Memory B cell (primary cell): ENCODE data around the gene FMN1.
"Not testable (repeated sequence)": the region's sequence is repeated elsewhere in the genome, so short reads cannot be mapped to it uniquely, and the experiment has no call there.

Source experiments
- ATAC-seq: fragments of 150-1000 bp; cut with Tn5 transposase; 2 replicates; pipeline ENCODE4 v1.10.0; 2021; ENCODE audit warnings: low read depth, mild to moderate bottlenecking, moderate library complexity
- DNase-seq, 2 donors: peaks; one replicate each; pipeline ENCODE4 v3.0.0; 2022; ENCODE audit warnings: low spot score in 2 of 2
- H3K27ac Mint-ChIP-seq: one replicate; pipeline ENCODE4 v1.8.0; 2022; ENCODE audit warnings: mild to moderate bottlenecking, moderate library complexity, mixed read lengths
- H3K27me3 Mint-ChIP-seq: one replicate; pipeline ENCODE4 v1.8.0; 2022; ENCODE audit warnings: mixed read lengths
- H3K36me3 Mint-ChIP-seq: one replicate; pipeline ENCODE4 v1.8.0; 2022; ENCODE audit warnings: mild to moderate bottlenecking, mixed read lengths
- H3K4me1 Mint-ChIP-seq: one replicate; pipeline ENCODE4 v1.8.0; 2022; ENCODE audit warnings: mixed read lengths
- H3K4me3 Mint-ChIP-seq: one replicate; pipeline ENCODE4 v1.8.0; 2022; ENCODE audit warnings: mild to moderate bottlenecking, moderate library complexity, mixed read lengths
- H3K9me3 Mint-ChIP-seq: one replicate; pipeline ENCODE4 v1.8.0; 2022; ENCODE audit warnings: mixed read lengths

FMN1 gene

GRCh38 chr15:33091983-33092693 lies 102.4 kb downstream of the FMN1 start:
- no peaks in the 10 kb centered on the region for H3K4me1 Mint-ChIP-seq
- H3K27ac Mint-ChIP-seq, result no peak overlapping the region
- H3K36me3 Mint-ChIP-seq, result no peaks in the 10 kb centered on the region
- DNase-seq (no peak), ATAC-seq (no peak)
- H3K27me3 Mint-ChIP-seq, result no peaks in the 10 kb centered on the region
- H3K4me3 Mint-ChIP-seq, result no peak overlapping the region
- no peaks in the 10 kb centered on the region for H3K9me3 Mint-ChIP-seq

DNA sequence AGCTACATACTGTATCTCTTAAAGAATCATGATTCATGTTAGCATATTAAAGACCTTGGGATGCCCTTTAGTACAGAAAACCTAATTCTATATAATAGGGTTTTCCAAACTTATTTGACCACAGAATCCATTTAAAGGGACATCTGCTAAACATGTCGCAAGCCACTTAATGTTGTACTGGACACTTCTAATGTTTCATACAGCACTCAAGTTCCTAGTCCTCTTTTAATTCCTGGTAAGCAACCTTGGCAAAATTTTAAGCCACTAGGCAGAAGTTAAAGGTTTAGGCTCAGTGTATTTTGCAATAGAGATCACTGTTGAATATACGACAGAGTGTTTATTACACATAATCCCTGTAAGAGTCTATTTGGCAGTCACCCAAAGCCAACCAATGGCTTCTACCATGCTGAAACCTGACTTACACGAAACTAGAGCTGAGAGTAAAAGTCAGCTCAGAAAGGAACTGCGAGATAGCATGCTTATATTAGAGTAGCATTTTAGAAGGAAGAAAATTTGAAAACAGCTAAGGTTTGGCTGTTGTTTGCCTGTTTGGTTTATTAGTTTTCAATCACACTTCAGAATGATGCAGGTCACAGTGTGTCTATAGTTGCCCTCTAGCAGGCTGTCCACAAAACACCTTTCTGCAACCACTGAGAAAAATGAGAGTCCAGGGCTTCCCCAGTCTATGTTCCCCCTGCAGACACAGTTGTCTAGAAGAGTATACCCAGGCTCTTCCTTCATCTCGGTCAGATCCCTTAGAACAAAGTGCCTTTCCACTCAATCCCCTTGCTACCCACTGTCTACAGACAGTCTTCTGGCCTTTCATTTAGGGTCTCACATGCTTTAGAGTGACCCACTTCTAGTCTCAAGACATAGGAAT lies 104.4 kb downstream of the FMN1 start:
- Mint-ChIP-seq H3K27ac (no peak overlapping the region), H3K36me3 (no peaks in the 10 kb centered on the region), H3K4me3 (no peak overlapping the region), H3K27me3 (peaks cover 2% of the 10 kb centered on the region), H3K9me3 (no peaks in the 10 kb centered on the region), H3K4me1 (no peaks in the 10 kb centered on the region)
- DNase-seq (no peak), ATAC-seq (no peak)

DNA sequence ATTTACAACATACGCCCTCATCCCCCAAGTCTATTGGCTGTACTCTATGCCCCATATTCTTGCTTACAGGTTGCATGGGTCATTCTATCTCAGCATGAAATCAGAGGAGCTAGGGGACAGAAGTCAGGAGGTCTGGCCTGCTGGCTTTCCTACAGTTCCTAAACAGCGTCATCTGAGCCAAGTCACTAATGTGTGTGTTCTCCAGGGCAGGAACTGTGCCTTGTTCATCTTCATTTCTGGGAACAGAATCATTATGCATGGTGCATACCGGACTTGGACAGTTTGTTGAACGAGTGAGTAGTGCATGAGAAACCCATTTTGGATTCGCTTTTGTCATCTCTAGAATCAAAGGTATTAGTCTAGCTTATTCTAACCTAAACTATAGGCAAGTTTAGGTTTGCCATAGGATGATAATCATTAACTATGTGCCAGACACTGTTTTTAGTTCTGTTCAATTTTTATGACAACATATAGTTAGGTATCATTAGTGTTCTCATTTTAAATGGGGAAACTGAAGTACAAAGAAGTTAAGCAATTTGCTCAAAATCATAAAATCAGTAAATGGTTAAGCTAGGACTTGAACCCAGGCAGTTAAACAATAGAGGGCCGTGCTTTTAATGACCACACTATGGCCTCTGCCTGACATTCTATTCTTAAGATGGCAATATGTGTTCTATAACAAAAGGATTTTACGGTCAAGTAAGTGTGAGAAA lies 105.2 kb downstream of the FMN1 start:
- Mint-ChIP-seq H3K27ac (no peak overlapping the region), H3K4me1 (no peaks in the 10 kb centered on the region), H3K36me3 (no peaks in the 10 kb centered on the region), H3K4me3 (no peak overlapping the region), H3K9me3 (no peaks in the 10 kb centered on the region), H3K27me3 (peaks cover 2% of the 10 kb centered on the region)
- ATAC-seq (no peak), DNase-seq (no peak)

DNA sequence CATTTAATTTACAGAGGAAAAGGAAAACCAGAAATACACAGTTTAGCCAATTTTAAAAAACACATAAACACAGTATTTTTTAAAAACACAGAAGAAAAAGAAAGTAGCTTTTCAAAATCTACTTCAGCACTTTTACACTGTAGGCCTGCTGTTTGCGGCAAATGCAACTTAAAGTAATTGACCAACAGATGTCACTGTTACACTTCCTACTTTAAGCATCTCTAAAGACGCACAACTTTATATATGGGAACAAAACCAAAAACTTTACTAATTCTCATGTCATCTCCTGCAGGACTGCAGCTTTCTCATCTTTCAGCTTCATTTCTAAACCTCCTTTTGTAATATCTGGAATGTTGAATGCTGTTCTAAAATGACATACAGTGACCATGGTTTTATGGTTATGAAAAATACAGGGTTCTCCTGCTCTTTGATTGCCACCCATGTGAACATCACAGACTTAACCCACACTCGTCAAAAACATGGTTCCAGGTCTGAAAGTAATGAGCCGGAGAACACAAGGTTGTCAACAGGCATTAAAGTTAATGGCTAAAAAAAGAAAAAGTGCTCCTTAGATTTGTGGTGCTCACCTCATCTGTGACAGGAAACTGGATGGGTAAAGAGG lies 107.9 kb downstream of the FMN1 start:
- DNase-seq (no peak), ATAC-seq (no peak)
- Mint-ChIP-seq H3K4me3 (no peak overlapping the region), H3K36me3 (no peaks in the 10 kb centered on the region), H3K9me3 (no peaks in the 10 kb centered on the region), H3K4me1 (no peaks in the 10 kb centered on the region), H3K27ac (no peak overlapping the region), H3K27me3 (peaks cover 4% of the 10 kb centered on the region)

GRCh38 chr15:33084661-33085060 lies 109.9 kb downstream of the FMN1 start:
- H3K27me3 Mint-ChIP-seq, result peaks cover 6% of the 10 kb centered on the region

DNA sequence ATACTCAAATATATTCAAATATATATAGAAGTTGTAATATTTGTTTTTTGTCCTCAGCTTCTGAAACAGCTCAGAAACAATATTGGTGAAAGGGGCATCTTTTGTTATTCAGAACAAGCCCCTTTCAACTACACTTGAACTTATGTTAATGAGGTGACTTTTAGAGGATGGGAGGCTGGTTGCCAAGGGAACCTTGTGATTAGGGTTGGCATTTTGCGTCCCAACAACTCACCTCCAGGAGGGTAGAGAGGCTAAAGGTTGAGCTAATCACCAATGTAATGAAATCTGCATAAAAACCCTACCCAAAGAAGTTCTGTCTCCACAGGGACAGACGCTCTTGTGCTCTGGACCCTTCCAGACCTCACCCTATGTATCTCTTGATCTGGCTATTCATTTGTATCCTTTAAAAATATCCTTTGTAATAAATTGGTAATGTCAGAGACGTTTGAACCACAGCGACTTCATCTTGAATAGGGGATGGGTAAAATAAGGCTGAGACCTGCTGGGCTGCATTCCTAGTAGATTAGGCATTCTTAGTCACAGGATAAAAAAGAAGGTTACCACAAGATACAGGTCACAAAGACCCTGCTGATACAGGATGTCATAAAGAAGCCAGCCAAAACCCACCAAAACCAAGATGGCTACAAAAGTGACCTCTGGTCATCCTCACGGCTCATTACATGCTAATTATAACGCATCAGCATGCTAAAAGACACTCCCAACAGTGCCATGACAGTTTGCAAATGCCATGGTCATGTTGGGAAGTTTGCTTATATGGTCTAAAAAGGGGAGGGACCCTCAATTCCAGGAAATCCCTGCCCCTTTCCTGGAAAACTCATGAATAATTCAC lies 111.1 kb downstream of the FMN1 start:
- no peaks in the 10 kb centered on the region for H3K36me3 Mint-ChIP-seq
- no peak overlapping the region for H3K27ac Mint-ChIP-seq
- H3K4me1 Mint-ChIP-seq, result no peaks in the 10 kb centered on the region
- no peaks in the 10 kb centered on the region for H3K9me3 Mint-ChIP-seq
- H3K4me3 Mint-ChIP-seq, result no peak overlapping the region
- DNase-seq, result no peak
- ATAC-seq, result no peak
- peaks cover 9% of the 10 kb centered on the region for H3K27me3 Mint-ChIP-seq

More at GRCh38 chr15:33084661-33085060, 109.9 kb downstream of the FMN1 start:
- H3K4me3 Mint-ChIP-seq, result no peak overlapping the region
- ATAC-seq (no peak), DNase-seq (no peak)
- no peaks in the 10 kb centered on the region for H3K36me3 Mint-ChIP-seq
- H3K9me3 Mint-ChIP-seq, result no peaks in the 10 kb centered on the region
- no peaks in the 10 kb centered on the region for H3K4me1 Mint-ChIP-seq
- H3K27ac Mint-ChIP-seq, result no peak overlapping the region

- ATAC-seq (no peak), DNase-seq (no peak)
- peaks cover 6% of the 10 kb centered on the region for H3K27me3 Mint-ChIP-seq
- H3K4me1 Mint-ChIP-seq, result no peaks in the 10 kb centered on the region
- no peaks in the 10 kb centered on the region for H3K9me3 Mint-ChIP-seq
- H3K27ac Mint-ChIP-seq, result no peak overlapping the region
- H3K4me3 Mint-ChIP-seq, result no peak overlapping the region
- H3K36me3 Mint-ChIP-seq, result no peaks in the 10 kb centered on the region
These were observed 114.5 kb downstream of the FMN1 start for GRCh38 chr15:33080006-33080405.

DNA sequence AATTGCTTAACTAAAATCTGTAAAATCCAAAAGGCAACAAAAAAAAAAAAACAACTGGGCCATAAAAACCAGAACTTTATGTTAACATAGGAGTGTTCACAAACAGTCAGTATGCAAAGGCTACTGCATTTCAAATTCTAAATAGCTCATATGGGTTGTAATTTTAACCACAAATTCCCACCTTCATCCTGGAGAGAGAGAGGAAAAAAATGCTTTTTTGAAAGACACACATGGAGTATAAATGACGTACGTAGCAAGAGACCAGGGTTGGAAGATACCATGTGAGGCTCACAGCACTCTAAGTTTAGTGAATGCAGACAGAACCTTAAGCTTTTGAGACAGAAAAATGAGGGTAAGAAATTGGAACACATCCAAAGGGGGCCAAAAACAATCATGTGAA lies 115.9 kb downstream of the FMN1 start:
- ATAC-seq, result no peak
- Mint-ChIP-seq H3K4me1 (no peaks in the 10 kb centered on the region), H3K36me3 (no peaks in the 10 kb centered on the region), H3K27me3 (peaks cover 10% of the 10 kb centered on the region), H3K27ac (no peak overlapping the region), H3K9me3 (no peaks in the 10 kb centered on the region), H3K4me3 (no peak overlapping the region)
- no peak for DNase-seq

- Mint-ChIP-seq H3K4me3 (no peak overlapping the region), H3K9me3 (no peaks in the 10 kb centered on the region), H3K27me3 (peaks cover 10% of the 10 kb centered on the region), H3K36me3 (no peaks in the 10 kb centered on the region), H3K4me1 (no peaks in the 10 kb centered on the region), H3K27ac (no peak overlapping the region)
- ATAC-seq, result no peak
- no peak for DNase-seq
These were observed 117.6 kb downstream of the FMN1 start for GRCh38 chr15:33076937-33077336.

- Mint-ChIP-seq H3K36me3 (no peaks in the 10 kb centered on the region), H3K27me3 (peaks cover 7% of the 10 kb centered on the region), H3K4me3 (no peak overlapping the region), H3K4me1 (no peaks in the 10 kb centered on the region), H3K27ac (no peak overlapping the region), H3K9me3 (no peaks in the 10 kb centered on the region)
- no peak for ATAC-seq
- no peak for DNase-seq
These were observed 119.6 kb downstream of the FMN1 start for GRCh38 chr15:33074942-33075341.

GRCh38 chr15:33074212-33074611 lies 120.3 kb downstream of the FMN1 start:
- Mint-ChIP-seq H3K4me3 (no peak overlapping the region), H3K27me3 (peaks cover 6% of the 10 kb centered on the region), H3K36me3 (no peaks in the 10 kb centered on the region), H3K4me1 (no peaks in the 10 kb centered on the region), H3K9me3 (no peaks in the 10 kb centered on the region), H3K27ac (no peak overlapping the region)
- no peak for ATAC-seq
- DNase-seq, result no peak

- DNase-seq (no peak), ATAC-seq (no peak)
- Mint-ChIP-seq H3K27me3 (peaks cover 12% of the 10 kb centered on the region), H3K4me3 (no peak overlapping the region), H3K36me3 (no peaks in the 10 kb centered on the region), H3K27ac (no peak overlapping the region), H3K4me1 (peaks cover 12% of the 10 kb centered on the region), H3K9me3 (no peaks in the 10 kb centered on the region)
These were observed 123.1 kb downstream of the FMN1 start for GRCh38 chr15:33071451-33071850.

- not testable (repeated sequence) for H3K27ac Mint-ChIP-seq, H3K9me3 Mint-ChIP-seq, H3K36me3 Mint-ChIP-seq, DNase-seq, ATAC-seq, H3K4me3 Mint-ChIP-seq
- H3K4me1 Mint-ChIP-seq, result peaks cover 12% of the 10 kb centered on the region
- peaks cover 13% of the 10 kb centered on the region for H3K27me3 Mint-ChIP-seq
These were observed 124.6 kb downstream of the FMN1 start for GRCh38 chr15:33069903-33070302.
